Esophagus squamous epithelium (tissue), 4 donors: Measurements from ENCODE around the gene DRC3.

Experiments
- POLR2A ChIP-seq, 4 donors: fragments of 450-650 bp; IDR thresholded peaks; one replicate each; pipeline ENCODE4 v1.6.1; 2017; ENCODE audit warnings: antibody characterized with exemption in 4 of 4, mild to moderate bottlenecking in 4 of 4, moderate library complexity in 3 of 4
- TF ChIP-seq, protein P1 (sequence below), 6 experiments: fragments of 450-650 bp in 4 of 6; fragments of 200-600 bp in 2 of 6; sonication (generic) in 2 of 6; IDR thresholded peaks; one replicate each; pipeline ENCODE4 v1.5.1; 2016 to 2019; ENCODE audit warnings: antibody characterized with exemption in 6 of 6, mild to moderate bottlenecking in 4 of 6, moderate library complexity in 4 of 6

DNA sequence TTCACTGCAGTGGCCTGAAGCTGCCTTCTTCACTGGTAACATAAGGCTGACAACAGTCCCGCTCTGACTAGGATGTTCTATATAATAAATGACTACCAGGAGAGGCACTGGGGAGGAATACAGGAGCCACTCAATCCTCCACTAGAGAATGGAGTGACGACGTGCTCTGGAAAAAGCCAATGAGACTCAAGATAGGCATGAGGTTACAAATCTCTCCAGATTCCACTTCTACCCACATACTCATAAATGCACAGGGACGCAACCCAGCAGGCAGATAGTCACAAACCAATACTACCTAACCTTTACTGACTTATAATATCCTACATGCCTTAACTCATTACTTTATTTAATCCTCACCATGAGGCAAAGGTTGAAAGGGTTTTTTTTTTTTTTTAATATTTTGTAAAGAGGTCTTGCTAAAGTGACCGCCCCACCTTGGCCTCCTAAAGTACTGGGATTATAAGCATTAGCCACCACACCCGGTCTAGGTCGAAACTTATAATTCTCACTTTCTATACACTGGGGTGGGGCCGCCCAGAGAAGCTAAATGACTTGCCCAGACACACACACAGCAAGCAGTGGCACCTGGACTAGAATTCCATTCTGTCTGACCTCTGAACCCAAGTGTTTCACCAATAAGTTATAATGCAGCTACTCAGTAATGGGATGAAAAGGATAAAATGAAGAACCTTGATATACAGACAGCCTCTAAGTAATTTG is 34.1 kb upstream of the DRC3 start:
- TF ChIP-seq POLR2A (IDR thresholded peaks at IDR 0.05): no peak
- TF ChIP-seq, protein P1, sequence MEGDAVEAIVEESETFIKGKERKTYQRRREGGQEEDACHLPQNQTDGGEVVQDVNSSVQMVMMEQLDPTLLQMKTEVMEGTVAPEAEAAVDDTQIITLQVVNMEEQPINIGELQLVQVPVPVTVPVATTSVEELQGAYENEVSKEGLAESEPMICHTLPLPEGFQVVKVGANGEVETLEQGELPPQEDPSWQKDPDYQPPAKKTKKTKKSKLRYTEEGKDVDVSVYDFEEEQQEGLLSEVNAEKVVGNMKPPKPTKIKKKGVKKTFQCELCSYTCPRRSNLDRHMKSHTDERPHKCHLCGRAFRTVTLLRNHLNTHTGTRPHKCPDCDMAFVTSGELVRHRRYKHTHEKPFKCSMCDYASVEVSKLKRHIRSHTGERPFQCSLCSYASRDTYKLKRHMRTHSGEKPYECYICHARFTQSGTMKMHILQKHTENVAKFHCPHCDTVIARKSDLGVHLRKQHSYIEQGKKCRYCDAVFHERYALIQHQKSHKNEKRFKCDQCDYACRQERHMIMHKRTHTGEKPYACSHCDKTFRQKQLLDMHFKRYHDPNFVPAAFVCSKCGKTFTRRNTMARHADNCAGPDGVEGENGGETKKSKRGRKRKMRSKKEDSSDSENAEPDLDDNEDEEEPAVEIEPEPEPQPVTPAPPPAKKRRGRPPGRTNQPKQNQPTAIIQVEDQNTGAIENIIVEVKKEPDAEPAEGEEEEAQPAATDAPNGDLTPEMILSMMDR (IDR thresholded peaks at IDR 0.05): no peak
